Measurements from ENCODE around the gene MLLT3.

GRCh38 chr9:20550326-20550725 lies 72.0 kb downstream of the MLLT3 start:
- TF ChIP-seq, protein P1, sequence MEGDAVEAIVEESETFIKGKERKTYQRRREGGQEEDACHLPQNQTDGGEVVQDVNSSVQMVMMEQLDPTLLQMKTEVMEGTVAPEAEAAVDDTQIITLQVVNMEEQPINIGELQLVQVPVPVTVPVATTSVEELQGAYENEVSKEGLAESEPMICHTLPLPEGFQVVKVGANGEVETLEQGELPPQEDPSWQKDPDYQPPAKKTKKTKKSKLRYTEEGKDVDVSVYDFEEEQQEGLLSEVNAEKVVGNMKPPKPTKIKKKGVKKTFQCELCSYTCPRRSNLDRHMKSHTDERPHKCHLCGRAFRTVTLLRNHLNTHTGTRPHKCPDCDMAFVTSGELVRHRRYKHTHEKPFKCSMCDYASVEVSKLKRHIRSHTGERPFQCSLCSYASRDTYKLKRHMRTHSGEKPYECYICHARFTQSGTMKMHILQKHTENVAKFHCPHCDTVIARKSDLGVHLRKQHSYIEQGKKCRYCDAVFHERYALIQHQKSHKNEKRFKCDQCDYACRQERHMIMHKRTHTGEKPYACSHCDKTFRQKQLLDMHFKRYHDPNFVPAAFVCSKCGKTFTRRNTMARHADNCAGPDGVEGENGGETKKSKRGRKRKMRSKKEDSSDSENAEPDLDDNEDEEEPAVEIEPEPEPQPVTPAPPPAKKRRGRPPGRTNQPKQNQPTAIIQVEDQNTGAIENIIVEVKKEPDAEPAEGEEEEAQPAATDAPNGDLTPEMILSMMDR (conservative IDR thresholded peaks at IDR 0.05; ENCODE audit: low read depth, low read length) = no peak
- TF ChIP-seq EZH2 (IDR thresholded peaks at IDR 0.05; ENCODE audit: borderline replicate concordance, low read depth, low read length, poor library complexity, severe bottlenecking) = no peak
